Stimulated activated CD4-positive, alpha-beta T cell treated with anti-CD3 and anti-CD28 coated beads, Interleukin-2, amount 100 ng/mL, for 48 hours (primary cell): ENCODE measurements around the gene NT5DC3.
"Not testable (repeated sequence)": the region's sequence is repeated elsewhere in the genome, so short reads cannot be mapped to it uniquely, and the experiment has no call there.

ENCODE experiments used
- DNase-seq, 2 donors: peaks; one replicate each; pipeline ENCODE4 v3.0.0-alpha.2; 2020

NT5DC3 gene

DNA sequence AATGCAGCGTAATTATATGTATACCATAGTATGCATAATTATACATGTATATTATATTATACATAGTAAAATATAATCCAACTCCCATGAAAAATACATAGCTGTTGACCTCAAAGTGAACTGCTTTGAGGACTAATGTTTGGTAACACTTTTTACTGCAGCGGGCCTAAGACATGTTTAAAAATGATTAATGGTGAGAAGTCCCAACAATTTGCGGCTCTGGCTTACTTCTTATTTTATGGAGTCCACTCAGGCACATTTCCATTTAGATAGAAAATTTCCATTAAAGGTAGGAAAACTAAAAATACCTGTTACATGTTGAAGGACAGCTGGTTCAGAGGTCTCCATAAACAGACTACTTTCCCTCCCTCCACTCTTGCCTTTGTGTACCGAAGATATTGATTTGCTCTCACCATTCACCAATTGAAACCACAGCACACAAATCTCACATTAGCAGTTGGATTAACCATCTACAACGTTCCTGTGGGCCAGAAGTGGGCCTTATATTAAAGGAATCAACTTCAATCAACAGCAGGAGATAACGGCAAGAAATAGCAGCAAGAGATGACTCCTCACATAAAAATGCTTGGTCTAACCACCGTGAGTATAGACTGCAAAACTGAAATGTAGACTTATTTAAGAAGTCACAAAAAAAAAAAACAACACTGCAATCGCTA is 14.1 kb upstream of the NT5DC3 start:
- DNase-seq: no peak

DNA sequence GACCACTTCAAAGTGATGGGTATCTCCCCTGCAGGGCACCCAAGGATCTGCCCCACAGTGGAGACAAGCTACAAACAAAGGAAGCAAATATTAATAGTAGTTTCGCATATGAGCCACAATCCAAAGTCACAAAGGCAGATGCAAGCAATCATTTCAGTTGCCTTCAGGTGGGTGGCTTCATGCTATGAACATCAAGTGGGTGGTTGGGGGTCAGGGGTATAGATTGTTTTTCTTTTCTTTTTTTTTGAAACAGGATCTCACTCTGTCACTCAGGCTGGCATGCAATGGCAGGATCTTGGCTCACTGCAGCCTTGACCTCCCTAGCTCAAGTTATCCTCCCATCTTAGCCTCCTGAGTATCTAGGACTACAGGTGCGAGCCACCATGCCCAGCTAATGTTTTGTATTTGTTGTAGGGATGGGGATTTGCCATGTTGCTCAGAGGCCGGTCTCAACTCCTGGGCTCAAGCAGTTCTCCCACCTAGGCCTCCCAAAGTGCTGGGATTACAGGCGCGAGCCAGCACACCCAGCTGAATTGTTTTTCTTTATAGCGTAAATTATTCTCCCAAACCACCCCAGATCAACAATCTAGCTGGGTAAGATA is 13.4 kb upstream of the NT5DC3 start:
- no peak for DNase-seq

DNA sequence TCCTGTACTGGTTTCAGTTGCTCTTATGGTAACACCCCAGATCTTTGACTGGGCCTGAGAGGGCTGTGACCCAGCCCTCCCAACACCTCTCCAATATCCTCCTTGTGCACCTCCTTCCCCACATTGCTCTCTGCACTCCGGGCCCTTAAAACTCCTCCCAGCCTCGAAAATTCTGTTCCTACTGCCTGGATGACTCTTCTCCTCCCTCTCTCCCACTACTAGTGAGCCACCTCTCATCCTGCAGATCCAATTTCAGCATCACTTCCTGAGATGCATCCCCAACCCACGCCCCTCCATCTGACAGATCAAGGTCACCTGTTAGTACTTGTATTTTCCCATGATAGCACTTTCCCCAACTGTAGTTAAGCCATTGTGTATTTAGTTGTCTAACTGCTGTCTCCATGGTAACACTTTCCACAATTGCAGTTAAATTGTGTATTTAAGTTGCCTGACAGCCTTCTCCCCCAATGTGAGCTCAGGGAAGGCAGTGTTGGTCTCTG is 11.5 kb upstream of the NT5DC3 start:
- no peak for DNase-seq

DNA sequence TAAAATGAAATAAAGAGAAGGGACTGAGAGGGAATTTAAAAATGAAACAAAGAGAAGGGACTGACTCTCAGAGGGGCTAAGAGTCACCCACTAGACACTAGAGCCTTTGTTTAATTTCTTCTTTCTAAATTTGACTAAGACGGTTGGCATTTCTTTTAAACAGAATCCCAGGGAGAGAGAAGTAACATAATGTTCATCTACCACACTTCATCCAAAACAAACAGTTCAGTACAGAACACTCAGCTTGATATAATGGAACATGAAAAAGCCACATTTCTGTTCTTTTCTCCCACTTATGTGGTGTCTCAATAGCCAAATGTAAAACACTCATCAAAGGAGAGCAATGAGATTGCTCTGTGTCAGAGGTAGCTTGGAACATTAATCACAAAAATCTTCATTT is 10.1 kb upstream of the NT5DC3 start:
- no peak for DNase-seq

DNA sequence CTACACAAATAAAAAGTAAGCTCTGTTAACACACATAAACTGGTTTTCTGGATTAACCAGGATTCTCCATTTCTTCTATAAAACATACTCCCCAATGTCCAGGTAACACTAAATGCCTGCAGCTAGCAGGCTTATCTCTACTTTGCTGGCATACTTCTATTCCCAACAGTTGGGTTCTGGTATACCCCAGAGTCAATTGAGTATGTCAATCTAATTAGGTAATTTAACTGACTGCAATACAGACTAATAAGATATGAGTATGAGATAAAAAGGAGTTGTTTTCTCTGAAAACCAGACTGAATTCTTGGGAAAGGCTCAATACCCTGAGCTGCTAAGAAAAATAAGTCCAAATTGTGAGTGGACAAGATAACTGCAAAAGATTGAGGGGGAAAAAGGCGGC is 9.4 kb upstream of the NT5DC3 start:
- DNase-seq: no peak

DNA sequence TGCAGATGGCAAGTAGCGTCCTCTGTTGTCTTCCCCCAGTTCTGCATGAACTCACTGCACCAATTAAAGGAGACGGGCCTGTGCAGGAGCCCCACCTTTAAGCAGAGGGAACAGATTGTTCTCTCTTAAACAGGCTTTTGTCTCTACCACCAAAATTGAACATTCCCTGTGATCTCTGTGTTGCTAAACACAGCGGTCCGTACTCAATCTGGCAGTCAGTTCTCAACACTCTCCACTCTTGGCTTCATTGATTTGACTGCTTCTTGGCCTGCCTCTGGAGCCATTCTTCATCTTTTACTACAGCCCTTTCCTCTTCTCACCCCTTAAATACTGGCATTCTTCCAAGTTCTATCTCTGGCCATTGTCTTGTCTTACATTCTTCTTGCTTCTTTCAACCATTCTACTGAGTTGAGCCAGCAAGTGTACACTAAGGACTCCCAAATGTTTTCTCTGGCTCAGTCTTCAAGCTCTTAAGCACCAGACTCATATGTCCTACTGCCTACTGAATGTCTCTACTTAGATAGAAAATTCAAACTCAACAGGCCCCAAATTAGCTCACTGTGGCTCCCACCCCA is 8.0 kb upstream of the NT5DC3 start:
- no peak for DNase-seq

DNA sequence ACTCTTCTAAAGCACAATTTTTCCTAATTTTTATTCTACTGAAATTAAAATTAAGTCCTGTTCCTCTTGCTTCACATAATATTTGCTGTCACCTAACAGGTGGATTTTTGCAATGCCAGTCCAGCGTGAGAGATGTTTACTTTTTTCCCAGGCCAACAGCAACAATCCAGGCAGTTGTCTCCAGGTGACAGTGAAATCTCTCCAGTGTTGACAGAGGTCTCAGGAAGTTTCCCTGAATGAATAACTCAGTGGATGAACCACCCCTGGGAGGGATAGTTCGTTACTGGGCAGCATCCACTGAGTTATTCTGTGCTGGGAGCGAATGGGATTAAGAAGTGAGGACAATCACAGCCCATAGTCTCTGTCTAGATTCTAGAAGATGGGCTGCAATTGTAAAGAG is 7.1 kb upstream of the NT5DC3 start:
- DNase-seq: no peak

DNA sequence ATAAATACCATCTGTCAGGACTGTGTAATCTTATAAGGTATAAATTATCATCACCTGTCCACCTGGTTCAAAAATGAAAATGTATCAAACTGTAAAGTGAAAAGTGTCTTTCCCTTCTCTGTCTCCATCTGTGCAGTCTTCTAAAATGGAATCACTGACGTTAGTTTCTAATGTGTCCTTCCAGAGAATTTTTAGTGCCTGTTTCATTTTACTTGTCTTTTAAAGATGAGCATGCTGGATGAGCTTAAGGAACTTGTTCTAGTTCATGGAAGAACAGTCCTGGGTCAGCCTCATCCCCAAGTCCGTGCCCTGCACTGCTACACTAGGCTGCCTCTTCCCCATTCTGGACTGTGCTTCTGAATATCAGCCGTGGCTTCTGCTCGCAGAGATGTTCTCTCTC is 5.4 kb upstream of the NT5DC3 start:
- no peak for DNase-seq

DNA sequence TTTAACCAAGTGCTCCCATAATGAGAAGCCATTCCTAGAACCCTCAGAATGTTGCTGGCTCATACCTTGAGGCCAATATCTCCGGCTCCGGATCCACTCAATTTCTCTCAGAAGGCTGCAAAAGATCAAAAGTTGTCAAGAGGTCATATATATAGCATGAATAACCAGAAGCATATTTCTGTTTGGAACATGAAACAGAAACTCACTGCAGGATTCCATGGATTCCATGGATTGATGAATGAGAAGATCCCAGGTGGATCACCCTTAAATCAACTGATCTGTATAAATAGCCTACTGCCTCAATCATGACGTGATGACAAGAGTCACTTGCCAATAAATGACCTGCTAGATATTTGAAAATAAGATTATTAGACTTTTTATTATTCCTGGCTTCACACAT is 3.3 kb upstream of the NT5DC3 start:
- no peak for DNase-seq

DNA sequence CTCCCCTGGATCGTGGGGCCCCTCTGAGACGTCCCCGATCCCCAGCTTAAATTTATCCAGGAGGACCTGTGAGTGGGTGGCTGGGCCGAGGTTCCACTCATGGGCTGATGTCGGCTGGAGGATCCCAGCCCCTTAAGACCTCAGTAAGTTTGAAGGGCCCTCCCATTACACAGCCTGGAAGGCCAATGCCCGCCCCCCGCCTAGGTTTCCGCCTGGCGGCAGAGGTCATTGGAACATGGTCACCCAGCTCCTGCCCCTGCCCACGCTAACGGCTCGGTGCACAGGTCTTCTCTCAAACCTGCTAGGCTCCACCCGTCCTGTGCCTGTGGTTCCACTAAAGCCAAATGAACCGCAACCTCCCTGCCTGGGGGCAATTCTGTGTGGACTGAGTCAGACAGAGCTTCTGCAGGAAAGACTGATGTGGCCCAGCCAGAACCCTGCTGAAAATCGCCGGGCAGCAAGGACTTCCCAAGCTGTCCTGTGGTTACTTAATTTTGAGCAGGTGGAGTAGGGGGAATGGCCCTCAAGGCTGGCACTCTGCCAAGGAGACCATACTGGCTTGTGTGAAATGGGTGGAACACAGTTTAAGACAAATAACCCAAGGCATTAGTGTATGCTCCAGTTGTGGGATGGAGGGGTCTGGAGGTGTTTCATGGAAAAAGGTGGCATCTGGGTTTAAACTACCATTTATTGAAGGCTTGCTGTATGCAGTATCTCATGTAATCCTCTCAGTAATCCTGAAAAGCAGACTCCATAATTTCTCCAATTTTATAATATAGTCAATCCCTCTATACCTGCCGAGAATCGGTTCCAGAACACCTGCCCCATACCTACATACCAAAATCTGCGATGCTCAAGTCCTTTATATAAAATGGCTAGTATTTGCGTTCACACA is 903 bp upstream of the NT5DC3 start:
- DNase-seq: peak; percentile 12 to 15

DNA sequence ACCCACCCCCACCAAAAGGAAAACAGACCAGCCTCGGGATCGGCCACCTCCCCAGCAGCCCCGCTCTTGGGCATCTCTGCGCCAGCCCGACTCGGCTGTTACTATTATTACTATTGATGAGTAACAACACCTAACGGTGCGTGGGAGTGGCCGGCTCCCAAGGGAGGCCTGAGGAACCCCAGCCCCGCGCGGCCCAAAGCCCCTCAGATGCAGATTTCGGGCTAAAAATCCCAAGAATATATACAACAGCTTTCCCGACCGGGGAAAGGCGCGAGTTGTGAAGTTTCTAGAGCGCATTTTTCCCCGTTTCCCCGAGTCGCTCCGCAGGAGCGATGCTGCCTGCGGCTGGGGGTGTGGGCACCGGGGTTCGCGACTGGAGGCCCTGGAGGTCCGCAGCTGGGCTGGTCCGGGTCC is 565 bp downstream of the NT5DC3 start:
- peak; percentile 21 to 26 for DNase-seq

DNA sequence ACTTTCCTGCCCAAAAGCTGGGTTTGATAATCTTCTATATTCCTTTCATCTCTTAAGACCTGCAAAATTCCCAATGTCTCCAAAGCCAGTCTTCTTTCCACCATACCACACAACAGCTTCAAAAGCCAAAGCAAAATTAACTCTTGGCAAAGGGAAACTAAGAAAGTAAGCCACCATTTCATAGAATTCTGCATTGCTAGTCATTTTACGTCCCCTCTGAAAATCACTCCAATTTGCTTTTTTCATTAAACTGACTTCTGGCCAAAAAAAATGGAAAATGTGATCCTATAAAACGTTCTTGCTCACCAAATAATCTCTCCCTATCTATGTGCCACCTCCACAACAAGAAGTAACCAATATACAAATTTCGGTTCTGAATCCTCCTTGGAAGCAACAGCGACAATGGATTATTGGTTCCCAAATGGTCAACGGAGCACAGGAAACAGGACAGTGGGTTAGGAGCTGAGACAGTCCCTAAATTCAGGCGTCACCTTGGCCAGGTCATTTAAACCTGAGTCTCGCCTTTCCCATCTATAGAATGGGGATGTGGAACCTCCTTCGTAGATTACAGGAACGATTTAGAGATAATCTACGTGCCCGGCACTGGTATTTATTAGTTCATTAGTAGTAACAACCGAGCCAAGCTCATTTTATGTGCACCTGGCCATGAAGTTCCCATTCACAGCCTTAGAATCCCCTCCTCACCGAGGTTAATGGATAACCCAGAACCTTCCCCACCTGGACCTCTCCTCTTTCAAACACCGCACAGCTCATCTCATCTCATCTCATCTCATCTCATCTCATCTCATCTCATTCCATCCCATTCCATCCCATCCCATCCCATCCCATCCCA is 1.2 kb downstream of the NT5DC3 start:
- no peak for DNase-seq

DNA sequence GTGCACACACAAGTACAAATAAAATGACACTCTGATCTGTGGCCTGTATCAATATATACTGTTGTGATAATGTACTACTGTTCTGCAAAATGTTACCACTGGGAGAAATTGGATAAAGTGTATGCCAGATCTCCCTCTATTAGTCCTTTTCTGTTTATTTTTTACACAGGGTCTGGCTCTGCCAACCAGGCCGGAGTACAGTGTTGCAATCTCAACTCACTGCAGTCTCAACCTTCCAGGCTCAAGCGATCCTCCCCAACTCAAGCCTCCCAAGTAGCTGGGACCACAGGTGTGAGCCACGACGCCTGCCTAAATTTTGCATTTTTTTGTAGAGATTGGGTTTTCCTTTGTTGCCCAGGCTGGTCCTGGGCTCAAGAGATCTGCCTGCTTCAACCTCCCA is 1.9 kb downstream of the NT5DC3 start:
- no peak for DNase-seq

DNA sequence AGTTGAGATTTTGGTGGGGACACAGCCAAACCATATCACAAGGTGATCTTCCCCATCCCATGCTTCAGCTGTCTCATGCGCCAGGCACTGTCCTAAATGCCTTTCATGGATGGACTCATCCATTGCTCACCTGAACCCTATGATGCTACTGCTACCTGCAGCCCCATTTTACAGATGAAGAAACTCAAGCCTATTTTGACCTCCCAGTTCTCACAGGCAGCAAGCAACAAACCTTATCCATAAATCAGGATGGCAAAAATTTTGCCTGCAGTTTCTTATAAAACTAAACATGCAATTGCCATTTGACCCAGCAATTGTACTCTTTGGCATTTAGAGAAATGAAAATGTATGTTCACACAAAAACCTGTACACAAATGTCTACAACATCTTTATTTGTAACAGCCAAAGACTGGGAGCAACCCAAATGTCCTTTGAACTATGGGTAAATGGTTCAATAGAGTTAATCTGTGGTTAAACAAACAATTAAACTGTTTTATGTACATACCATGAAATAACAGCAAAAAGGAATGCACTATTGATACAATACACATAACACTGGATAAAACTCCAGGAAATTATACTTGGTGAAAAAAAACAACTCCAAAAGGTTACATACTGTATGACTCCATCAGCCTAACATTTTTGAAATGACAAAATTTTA is 2.6 kb downstream of the NT5DC3 start:
- no peak for DNase-seq

DNA sequence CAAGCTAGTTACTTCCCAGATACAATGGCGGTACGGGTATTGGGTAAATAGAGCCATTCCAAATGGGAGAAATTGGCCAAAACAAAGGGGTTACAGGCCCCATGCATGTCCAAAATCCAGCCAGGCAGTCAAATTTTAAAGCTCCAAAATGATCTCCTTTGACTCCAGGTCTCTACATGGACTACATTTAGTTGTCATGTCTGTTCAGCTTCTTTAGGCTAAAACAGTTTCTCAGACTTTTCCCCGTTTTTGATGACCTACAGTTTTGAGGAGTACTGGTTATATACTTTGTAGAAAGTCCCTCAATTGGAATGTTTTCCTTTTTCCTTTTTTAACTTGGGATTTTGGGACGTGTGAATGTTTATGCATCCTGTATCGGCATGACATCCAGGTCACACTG is 4.7 kb downstream of the NT5DC3 start:
- DNase-seq: no peak

DNA sequence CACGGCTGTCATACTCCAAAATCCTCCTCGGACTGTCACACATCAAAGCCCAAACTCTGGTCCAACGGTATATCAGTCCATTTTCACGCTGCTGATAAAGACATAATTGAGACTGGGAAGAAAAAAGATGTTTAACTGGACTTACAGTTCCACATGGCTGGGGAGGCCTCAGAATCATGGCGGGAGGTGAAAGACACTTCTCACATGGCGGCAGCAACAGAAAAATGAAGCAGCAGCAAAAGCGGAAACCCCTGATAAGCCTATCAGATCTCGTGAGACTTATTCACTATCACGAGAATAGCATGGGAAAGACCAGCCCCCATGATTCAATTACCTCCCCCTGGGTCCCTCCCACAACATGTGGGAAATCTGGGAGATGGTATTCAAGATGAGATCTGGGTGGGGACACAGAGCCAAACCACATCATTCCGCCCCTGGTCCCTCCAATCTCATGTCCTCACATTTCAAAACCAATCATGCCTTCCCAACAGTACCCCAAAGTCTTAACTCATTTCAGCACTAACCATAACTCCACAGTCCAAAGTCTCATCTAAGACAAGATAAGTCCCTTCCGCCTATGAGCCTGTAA is 5.2 kb downstream of the NT5DC3 start:
- DNase-seq: not testable (repeated sequence)

DNA sequence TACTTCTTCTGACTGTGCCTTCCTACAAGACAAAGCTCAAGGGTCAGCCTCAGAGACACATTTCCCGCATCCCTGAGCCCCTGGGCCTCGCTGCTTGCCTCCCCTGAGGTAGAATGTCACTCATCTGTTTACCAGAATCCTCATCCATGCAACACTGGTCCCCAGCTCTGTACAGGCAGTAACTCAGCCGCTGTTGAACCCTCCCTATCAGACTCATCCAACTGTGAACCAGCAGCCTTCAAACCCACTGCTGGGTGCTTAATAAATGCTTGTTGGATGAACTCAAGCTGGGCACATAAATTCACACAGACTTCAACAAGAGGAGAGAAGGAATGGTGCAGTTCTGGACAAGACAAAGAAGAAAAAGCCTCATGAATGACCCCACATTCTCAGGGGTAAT is 6.1 kb downstream of the NT5DC3 start:
- DNase-seq: no peak

DNA sequence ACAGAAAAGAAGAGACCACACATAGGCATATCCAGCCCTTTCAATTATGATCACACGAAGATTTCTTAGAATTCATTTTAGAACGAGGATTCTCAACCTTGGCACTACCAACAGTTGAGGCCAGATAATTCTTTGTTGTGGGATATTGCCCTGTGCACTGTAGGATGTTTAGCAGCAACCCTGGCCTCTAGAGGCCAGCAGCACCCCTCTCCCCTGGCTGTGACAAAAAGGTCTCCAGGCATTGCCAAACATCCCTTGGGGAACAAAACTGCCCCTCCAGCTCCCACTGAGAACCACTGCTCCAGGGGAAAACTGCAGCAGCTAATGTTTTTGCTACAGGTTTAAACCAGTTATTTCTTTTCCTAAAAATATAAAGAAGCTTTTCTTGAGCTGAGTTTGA is 7.1 kb downstream of the NT5DC3 start:
- no peak for DNase-seq

DNA sequence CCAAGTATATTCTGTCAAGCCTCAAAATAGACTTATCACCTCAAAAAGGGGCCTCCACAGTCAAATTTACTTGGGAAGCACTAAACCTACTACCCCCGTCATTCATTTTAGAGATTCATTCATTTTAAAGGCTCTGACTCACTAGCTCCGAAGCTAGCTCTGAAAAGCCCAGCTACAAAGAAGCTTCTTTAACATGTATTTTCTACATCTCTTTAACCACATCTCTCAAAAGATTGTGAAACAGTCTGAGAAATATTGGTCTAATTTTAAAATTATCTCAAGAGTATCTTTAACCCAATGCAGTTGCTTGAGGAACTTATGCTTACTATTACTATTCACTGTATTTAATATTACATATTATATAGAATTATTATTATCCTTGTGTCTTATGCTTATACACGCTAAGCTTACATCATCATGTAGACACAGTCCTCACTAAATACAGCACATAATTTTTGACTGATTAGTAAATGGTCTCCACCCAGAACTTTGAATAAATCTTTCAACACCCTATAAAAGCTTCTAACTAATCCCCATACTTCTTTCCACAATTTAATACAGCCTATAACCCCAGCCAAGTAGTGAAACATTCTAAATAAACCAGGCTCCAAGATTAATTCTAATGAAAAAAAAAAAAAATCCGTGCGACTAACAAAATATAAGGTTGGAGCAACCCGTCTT is 7.8 kb downstream of the NT5DC3 start:
- DNase-seq: no peak

DNA sequence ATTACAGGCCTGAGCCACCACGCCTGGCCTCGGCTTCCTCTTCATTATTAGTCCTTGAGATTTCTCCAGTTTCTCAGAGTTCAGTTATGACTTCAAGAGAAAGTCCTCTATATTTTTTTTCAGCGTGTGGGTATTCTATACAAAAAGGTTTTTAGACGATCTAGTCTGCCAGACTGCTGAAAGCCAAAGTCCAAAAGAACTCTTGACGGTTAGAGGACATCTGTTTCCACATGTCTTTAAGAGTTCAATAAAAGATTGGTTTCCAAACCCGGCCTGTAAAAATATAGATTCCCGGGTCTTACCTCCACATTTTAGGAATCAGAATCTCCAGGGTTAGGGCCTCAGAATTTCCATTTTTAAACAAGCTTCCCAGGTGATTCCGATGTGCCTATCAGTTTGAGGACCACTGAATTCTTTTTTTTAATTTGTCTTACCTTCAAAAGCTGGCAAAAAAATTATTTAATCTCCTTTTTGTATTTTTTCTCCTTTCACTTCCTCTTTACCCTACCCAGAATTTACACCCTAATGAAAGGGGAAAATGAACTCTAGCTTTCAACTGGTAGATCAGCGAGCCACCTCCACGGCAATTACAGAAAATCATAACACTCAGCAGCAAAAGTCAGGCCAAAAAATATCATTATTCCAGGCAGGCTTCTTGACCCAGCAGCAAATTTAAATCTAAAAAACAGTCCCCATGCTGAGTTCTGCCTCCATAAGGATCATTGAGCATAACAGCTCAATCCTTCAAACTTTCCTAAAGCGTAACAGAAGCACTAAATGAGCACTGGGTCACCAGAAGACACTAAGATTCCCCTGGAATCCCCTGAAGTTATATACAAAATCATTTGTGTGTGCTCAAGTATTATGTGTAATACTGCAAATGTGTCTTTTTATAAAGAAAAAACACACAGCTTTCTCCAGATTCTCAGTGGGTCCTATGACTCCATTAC is 8.7 kb downstream of the NT5DC3 start:
- no peak for DNase-seq
